SK-N-DZ (cell line): ENCODE measurements around the gene PHYH.
"Not testable (repeated sequence)": the region's sequence is repeated elsewhere in the genome, so short reads cannot be mapped to it uniquely, and the experiment has no call there.

Experiments
- DNase-seq: peaks from one replicate; pipeline ENCODE4 v3.0.0-alpha.2; 2015; ENCODE audit warnings: low spot score

Gene PHYH

DNA sequence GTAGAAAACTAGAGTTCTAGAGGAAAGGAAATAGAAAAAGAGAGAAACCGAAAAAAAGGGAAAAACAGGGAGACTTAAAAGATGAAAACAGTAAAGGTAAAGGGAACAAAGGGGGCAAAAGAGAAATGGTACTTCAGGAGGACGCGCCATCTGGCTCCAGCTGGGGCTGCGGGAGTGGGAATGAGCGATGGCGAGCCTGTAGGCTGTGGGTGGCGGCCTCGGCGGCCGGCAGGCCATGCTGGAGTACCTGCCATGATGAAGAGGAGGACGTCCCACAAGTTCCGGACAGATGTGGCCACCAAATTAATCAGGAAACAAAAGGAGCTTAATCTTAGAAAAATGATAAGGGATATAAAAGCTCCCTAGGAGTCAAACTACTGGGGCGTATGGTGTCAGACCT is 21.7 kb upstream of the PHYH start:
- DNase-seq: no peak

DNA sequence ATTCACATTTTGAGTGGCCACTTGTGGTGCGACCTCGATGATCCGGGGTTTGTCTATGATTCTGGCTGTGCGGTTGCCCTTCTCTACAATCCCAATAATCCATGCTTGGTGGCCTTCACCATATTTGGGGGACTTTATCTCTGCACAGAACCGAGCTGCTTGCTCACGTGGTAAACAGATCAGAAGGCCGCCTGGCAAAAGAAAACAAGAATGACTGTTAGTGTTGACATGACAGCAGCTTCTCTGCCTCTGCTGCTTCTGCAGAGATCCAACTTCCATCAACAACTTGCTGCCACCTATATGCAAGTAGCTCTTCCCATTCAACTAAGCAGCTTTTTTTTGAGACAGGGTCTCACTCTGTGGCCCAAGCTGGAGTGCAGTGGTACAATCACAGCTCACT is 19.3 kb upstream of the PHYH start:
- DNase-seq: no peak

DNA sequence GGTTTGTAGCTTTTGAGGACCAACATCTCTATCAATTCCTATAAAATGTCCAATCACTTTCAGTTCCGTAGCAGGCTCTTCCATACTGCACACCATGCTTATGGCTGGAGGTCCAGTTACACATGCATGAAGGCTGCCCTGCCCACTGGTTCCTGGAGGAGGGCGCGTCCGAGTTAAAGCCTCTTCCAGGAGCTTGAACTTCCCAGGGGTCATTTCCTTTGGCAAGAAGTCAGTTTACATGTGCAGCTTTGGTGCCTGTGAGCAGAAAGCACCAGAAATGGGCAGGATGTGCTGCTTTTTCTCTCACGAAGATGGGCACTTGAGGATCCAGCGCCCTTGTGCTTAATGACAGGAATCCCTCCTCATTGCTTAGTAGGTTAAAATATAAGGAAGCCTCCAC is 17.6 kb upstream of the PHYH start:
- no peak for DNase-seq

DNA sequence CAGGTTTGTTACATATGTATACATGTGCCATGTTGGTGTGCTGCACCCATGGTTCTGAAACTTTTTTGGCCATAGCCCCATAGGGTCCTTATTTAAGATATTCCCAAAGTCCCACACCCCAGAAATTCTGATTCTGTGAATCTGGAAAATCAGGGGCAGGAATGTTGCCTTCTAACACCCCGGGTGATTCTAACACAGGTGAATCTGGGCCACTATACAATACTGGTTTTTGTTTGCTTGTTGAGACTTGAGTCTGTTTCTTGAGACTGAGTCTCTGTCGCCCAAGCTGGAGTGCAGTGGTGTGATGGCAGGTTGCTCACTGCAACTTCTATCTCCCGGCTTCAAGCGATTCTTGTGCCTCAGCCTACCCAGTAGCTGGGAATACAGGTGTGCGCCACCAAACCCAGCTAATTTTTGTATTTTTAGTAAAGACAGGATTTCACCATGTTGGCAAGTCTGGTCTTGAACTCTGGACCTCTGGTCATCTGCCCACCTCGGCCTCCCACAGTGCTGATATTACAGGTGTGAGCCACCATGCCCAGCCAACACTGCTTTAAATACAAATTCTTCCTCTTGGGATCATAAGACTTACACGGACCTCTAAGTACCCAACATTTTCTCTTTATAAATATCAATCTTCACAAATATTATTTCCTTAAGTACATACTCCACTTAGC is 16.9 kb upstream of the PHYH start:
- no peak for DNase-seq

DNA sequence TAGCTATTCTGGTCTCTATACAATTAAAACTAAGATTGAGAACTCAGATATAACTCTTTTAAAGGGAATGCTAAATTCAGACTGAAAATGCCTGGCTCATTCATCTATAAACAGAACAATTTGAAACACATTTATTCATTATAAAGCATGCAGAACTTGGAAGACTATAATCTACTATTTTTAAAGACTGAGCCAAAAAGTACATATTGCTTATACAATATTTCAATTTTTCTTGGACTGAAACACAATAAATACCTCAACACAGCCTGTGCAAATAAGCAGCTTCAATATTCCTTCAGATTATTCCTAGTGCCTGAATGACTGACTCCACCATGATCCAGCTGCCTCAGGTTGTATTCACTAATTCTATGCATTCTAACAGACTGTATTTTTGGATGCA is 15.5 kb upstream of the PHYH start:
- no peak for DNase-seq

DNA sequence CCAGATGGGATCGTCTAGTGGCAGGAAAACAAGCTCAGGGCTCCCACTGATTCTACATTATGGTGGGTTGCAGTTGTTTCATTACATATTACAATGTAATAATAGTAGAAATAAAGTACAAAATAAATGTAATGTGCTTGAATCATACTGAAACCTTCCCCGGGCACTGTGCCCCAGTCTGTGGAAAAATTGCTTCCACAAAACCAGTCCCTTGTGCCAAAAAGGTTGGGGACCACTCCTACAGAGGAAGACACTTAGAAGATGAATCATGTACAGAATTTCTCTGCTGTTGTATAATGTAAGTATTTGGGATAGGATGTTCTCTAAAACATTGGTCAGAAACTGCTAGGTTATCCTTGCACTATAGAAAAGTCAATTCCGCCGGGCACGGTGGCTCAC is 11.3 kb upstream of the PHYH start:
- no peak for DNase-seq

DNA sequence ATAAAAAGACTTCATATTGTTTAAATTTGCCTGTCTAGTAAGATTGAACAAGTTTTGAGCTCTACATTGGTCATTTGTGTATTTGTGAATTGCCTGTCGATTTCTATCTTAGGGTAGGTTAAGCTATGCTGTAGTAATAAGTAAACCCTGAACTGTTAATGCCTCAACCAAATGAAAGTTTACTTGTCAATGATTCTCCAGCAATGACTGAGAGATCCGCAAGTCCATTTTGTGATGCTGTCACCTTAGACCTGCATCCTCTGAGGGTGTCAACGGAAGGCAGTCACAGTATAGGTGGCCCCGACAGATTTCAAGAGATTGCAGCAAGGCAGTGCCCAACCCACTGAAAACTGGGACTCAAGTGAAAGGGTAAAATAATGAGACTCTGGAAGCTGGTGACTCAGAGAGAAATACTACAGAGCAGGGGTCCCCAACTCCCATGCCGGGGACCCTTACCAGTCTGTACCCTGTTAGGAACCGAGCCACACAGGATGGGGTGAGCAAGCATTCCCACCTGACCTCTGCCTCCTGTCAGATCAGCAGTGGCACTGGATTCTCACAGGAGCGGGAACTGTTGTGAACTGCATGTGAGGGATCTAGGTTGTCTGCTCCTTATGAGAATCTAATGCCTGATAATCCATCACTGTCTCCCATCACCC is 10.8 kb upstream of the PHYH start:
- no peak for DNase-seq

DNA sequence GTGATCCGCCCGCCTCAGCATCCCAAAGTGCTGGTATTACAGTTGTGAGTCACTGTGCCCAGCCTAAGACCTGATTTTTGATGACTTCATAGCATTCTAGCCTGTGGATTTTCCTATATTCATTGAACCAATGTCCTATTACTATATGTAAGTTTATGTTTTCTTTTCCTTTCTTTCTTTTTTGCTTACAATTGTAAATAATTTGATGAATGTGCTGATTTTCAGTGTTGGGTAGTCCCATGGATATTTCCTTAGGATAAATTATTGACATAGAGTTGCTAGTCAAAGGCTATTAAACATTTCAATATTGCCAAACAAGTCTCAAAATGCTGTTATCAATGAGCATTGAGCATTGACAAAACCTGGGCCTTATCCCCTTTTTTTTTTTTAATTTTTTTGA is 9.9 kb upstream of the PHYH start:
- DNase-seq: no peak

DNA sequence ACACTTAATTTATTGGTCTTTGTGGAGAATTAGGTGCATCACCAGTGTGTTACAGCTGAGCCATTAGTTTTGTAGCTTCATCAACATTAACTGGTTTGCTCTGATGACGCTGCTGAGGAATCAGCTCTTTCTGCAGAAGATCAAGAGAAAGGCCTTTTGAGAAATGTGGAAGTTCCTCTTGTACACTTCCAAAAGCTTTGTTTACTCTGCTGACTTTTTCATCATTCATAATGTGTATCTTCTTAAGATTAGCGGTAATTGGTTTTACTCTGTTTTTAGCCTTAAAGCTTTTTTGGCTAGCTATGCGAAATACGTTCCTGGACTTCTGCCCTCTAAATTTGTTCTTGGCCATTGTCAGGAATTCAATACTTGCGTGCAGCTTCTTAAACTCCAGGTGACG is 8.2 kb upstream of the PHYH start:
- no peak for DNase-seq

DNA sequence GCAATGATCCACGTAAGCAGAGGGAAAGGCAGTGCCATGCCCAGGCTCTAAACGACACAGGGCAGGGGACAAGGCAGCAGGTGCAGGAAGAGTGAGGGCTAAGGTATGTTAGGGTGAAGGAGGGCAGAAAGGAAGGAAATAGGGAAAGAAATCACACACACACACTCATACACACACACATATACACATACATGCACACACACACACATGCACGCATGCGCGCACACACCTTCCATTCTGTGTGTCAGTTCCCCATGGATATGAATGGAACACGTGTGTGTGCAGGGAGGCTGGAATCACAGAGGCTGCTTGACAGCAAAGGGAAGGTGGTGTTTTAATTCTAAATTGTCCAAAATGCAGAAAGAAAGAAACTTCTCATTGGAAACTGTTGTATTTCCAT is 6.2 kb upstream of the PHYH start:
- DNase-seq: no peak

DNA sequence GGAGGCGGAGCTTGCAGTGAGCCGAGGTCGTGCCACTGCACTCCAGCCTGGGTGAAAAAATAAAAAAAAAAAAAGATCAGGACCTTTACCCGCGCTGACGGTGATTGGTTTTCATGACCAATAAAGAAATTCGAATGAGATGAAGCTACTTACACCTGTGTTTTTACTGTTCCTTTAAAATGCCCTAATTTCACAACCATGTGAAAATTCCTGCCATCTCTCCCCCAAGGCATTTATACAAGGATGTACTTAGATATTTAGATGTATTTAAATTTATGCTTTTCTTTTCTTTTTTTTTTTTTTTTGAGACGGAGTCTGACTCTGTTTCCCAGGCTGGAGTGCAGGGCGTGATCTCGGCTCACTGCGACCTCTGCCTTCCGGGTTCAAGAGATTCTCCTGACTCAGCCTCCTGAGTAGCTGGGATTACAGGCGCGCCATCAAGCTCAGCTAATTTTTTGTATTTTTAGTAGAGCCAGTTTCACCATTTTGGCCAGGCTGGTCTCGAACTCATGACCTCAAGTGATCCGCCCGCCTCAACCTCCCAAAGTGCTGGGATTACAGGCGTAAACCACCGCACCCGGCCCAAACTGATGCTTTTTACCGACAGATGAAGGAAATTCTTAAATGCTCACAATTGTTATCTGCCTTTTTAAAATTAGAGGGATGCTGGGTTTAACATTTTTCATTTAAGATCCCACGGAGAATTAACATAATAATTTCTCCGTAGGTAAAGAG is 3.1 kb upstream of the PHYH start:
- DNase-seq: no peak

DNA sequence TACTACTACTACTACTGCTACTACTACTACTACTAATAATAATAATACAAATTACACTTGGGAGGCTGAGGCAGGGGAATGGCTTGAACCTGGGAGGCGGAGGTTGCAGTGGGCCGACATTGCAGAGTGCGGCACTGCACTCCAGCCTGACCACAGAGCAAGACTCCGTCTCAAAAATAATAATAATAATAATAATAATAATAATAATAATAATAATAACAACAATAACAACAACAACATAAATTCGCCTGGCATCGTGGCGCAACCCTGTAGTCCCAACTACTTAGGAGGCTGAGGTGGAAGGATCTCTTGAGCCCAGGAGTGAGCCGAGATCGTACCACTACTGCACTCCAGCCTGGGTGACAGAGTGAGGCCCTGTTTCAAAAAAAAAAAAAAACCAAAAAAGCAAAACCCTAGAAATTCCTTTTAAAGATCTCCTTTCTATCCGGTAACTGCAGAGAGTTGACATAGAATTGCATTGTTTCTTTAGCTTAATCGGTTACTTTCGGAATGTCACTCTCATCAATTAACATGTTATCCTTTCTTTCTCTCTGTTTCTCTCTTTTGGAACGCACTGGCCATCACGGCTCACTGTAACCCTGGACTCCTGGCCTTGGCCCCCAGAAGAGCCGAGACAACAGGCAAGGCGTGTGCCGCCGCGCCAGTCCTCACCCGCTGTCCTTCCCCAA is 972 bp downstream of the PHYH start:
- no peak for DNase-seq

DNA sequence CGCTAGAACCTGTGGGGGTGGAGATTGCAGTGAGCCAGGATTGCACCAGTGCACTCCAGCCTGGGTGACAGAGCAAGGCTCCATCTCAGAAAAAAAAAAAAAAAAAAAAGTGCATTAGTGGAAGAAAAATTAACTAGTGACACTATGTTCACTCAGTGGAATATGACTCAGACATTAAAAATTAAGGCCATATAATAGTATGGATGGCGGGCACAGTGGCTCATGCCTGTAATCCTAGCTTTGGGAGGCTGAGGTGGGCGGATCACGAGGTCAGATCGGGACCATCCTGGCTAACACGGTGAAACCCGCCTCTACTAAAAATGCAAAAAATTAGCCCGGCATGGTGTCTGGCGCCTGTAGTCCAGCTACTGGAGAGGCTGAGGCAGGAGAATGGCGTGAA is 3.4 kb downstream of the PHYH start:
- DNase-seq: no peak

DNA sequence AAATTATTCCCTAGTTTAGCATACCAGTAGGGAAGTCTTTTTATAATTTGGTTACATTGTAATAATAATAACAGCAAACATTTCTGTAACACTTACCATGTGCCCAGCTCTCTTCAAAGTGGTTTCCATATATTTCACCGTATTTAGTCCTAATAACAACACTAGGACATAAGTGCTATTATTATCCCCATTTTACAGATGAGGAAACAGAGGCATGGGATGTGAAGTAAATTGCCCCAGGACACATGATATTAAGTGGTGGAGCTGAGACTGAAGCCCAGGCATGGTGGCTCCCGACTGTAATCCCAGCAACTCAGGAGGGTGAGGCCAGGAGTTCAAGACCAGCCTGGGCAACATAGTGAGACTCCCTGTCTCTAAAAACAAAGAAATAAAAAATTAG is 5.1 kb downstream of the PHYH start:
- DNase-seq: no peak

DNA sequence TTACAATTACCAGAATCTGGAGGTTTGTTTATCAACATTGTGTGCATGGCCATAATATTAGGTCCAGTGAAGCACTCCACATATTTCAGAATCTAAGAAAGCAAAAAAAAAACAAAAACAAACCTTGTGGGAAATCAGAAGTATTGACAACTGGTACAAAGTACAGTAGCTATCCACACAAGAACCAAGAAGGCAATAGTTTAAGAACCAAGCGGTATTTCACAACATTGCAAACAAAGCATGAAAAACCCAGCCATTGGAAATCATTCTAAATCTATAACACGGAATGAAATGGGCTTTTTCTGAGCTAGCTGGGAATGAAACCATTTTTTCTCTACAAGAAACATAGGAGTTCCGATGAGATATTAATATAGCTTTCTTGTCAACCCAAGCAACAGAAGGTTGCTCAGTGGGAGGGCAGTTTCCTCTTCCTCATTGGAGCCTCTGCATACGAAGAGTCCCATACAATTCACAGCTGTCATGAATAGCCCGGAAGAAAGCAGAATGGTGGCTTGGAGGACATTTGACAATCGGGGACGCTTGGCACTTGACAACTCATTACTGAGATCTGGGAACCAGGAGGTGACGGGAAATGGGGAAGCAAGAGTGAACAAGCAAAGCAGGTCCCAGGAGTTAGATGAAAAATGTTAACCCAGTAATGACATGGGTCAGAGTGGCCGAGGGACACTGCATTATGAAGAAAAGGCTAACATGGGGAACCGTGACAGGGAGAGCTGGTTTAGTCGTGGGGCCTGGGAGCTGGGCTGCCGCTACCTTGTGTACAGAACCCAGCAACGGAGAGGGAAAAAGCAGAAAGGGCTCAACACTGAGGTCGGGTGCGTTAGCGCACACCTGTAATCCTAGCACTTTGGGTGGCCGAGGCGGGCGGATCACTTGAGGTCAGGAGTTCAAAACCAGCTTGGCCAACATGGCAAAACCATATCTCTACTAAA is 7.8 kb downstream of the PHYH start:
- no peak for DNase-seq

DNA sequence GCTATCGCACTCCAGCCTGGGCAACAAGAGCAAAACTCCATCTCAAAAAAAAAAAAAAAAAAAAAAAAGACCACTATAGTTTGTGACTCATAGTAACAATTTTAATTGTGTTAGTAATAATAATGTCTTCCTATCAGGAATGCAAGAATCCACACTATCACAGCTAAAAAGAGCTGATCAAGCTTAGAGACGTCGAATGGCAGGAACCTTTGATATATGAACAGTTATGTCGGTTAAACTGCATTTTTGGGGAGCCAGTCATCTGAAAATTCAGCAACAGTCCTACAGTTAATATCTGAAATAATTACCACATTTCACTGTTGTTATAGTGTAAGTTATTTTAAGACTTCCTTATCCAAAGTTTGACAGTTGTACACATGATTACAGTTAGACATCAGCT is 8.8 kb downstream of the PHYH start:
- no peak for DNase-seq

DNA sequence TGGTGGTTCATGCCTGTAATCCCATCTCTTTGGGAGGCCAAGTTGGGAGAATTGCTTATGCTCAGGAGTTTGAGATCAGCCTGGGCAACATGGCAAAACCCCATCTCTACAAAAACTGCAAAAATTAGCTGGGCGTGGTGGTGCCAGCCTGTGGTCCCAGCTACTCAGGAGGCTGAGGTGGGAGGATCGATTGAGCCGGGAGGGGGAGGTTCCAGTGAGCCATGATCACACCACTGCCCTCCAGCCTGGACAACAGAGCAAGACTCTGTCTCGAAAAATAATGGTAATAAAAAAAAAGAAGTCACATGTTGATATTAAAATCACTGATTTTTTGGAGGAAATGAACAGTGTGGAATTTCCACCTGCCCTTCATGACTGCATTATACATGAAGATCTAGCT is 15.8 kb downstream of the PHYH start:
- DNase-seq: no peak

DNA sequence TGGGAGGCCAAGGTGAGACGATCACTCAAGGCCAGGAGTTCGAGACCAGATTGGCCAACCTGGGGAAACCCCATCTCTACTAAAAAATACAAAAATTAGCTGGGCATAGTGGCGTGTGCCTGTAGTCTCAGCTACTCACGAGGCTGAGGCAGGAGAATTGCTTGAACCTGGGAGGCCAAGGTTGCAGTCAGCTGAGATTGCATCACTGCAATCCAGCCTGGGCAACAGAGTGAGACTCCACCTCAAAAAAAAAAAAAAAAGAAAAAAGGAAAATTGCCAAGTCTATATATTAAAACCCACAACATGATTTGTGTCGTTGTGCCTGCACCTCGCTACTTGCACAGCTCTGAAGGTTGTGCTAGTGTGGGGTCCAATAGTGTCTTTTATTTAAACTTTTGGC is 17.5 kb downstream of the PHYH start:
- not testable (repeated sequence) for DNase-seq

DNA sequence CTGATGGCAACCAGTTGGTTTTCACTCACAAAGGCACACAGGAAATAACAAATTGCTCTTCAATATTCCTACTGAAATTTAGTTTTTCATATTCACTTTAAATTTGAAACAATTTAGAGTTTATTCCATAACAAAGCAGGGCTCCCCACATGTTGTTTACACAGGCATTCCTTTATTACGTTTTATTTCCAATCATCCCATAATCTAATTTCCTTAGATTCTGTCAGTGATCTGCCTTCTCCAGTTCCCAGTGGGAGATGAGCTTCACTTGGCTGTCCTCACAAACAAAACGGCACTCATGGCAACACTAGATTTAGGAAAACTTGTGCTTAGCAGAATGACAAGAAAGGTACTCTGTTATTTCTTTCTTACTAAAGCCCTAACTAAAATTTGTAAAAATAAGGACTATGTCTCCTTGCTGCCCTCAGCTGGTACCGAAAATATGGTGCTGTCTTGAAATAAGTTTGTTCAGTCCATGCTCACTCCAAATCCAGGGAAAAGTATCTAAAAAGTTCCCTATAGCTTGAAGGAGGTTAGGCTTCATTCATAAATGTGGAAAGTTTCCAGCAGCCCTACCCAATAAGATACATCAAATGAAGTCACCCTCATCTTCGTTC is 23.0 kb downstream of the PHYH start:
- DNase-seq: peak; percentile 28

DNA sequence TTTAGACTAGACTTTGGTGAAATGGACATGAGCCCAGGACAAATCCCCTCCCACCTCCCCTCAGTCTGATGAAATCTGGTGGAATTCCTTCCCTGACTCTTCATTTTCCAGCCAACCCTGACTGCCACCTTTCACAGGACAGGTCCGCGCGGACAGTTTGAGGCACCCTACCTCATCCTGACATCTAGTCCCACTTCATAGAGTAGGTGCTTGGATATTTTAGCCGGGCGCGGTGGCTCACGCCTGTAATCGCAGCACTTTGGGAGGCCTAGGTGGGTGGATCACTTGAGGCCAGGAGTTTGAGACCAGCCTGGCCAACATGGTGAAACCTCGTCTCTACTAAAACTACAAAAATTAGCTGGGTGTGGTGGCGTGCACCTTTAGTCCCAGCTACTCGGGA is 23.7 kb downstream of the PHYH start:
- not testable (repeated sequence) for DNase-seq

DNA sequence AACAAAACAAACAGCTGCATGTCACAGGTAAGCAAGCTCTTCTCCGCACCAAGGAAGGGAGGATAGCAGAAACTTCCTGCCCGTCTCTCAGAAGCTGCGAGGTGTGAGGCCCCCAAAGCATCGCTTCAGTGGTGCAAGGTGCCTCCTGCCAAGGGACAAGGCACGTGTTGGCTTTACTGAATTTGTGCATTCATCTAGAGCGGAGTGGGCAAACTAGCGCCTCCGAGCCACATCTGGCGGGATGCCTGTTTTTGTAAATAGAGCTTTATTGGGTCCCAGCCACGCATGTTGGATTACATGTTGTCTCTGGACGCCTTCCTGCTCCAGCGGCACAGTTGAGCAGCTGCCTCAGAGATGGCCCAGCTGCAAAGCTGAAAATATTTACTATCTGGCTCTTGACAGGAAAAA is 27.7 kb downstream of the PHYH start:
- peak; percentile 61 for DNase-seq
